Measurements from ENCODE around the gene TNFRSF14.
A peak's percentile ranks its signal among the peaks of the same experiment; 100 is the strongest.

DNA sequence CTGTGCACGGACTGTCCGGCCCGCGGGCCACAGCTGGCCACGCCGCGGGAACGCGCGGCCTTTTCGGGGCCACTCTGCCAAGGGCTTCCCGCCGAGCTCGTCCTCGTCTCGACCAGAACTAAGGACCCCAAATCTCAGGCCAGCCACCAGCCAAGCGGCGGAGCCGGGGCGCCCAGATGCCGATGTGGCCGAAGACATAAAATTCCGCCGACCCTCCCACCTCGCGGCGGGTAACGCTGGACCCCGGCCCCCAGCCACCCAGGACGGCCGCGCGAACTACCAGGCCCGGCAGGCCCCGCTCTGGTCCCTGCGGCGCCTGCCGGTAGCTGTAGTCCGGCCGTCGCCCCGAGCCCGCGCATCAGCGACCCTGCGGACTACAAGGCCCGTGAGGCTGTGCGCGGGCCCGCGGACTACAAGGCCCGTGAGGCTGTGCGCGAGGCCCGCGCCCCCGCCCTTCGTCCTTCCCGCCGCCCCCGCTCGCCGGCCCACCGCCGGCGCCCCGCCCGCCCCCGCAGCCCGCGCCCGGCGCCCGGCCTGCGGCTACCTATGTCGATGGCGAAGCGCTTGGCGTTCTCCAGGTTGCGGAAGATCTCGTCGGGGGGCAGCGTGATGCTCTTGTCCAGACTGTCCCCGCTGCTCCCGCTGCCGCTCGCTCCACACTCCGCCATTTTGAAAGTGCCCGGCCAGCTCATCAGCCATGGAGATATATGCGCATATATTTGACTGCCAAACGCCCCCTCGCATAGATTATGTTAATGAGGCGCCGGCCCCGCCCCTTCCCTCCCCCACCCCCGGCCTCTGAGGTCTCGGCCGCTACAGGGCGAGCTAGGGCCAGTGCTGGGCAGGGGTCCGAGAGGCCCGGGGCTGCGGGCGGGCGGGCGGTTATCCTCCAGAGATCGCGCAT lies 30.0 kb upstream of the TNFRSF14 start, which contains the start of gene PANK4:
- TF ChIP-seq SIN3A (IDR thresholded peaks at IDR 0.05; ENCODE audit: borderline replicate concordance, low read depth, low read length) (peak; percentile 11; the same call in 1 of the 2 replicates), TAF1 (CRISPR knock-in tag; IDR thresholded peaks at IDR 0.05) (peak; percentile 63), ZNF7 (CRISPR knock-in tag; IDR thresholded peaks at IDR 0.05) (no peak), ZNF564 (CRISPR knock-in tag; IDR thresholded peaks at IDR 0.05) (no peak)
- TF ChIP-seq, protein P1, sequence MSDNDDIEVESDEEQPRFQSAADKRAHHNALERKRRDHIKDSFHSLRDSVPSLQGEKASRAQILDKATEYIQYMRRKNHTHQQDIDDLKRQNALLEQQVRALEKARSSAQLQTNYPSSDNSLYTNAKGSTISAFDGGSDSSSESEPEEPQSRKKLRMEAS (IDR thresholded peaks at IDR 0.05): no peak; the same call in 1 of the 2 replicates

All from HepG2 (cell line).